Fibroblast of upper back skin (primary cell): ENCODE results near the gene TMEM132C.
A peak's percentile ranks its signal among the peaks of the same experiment; 100 is the strongest.

Experiments used
- DNase-seq: peaks from one replicate; pipeline ENCODE4 v3.0.0-alpha.2; 2013

The TMEM132C gene

GRCh38 chr12:128288896-128289295, 21.9 kb downstream of the TMEM132C start:
- DNase-seq = no peak

GRCh38 chr12:128290938-128291337, 24.0 kb downstream of the TMEM132C start:
- no peak for DNase-seq

GRCh38 chr12:128298091-128298748, 31.2 kb downstream of the TMEM132C start:
- no peak for DNase-seq

- no peak for DNase-seq
Observed at GRCh38 chr12:128305336-128305892, 38.4 kb downstream of the TMEM132C start.

GRCh38 chr12:128307791-128308190, 40.8 kb downstream of the TMEM132C start:
- no peak for DNase-seq

GRCh38 chr12:128312661-128313060, 45.7 kb downstream of the TMEM132C start:
- DNase-seq = no peak

GRCh38 chr12:128313931-128314330, 47.0 kb downstream of the TMEM132C start:
- DNase-seq = no peak

- no peak for DNase-seq
Observed at GRCh38 chr12:128314611-128315010, 47.6 kb downstream of the TMEM132C start.

- no peak for DNase-seq
Observed at GRCh38 chr12:128316078-128316477, 49.1 kb downstream of the TMEM132C start.

- DNase-seq = no peak
Observed at GRCh38 chr12:128316973-128317526, 50.1 kb downstream of the TMEM132C start.

GRCh38 chr12:128318341-128318740, 51.4 kb downstream of the TMEM132C start:
- no peak for DNase-seq

- DNase-seq = no peak
Observed at GRCh38 chr12:128318946-128319345, 52.0 kb downstream of the TMEM132C start.

- DNase-seq = no peak
Observed at GRCh38 chr12:128322341-128322740, 55.4 kb downstream of the TMEM132C start.

GRCh38 chr12:128323145-128323920, 56.4 kb downstream of the TMEM132C start:
- no peak for DNase-seq

GRCh38 chr12:128325646-128326045, 58.7 kb downstream of the TMEM132C start:
- DNase-seq = no peak

- no peak for DNase-seq
Observed at GRCh38 chr12:128326406-128326805, 59.4 kb downstream of the TMEM132C start.

- DNase-seq = no peak
Observed at GRCh38 chr12:128328961-128329360, 62.0 kb downstream of the TMEM132C start.

- no peak for DNase-seq
Observed at GRCh38 chr12:128336204-128337070, 69.5 kb downstream of the TMEM132C start.

GRCh38 chr12:128337071-128337345, 70.0 kb downstream of the TMEM132C start:
- DNase-seq = no peak

GRCh38 chr12:128337431-128338170, 70.6 kb downstream of the TMEM132C start:
- DNase-seq = no peak

GRCh38 chr12:128338386-128339125, 71.6 kb downstream of the TMEM132C start:
- no peak for DNase-seq

GRCh38 chr12:128339126-128339520, 72.2 kb downstream of the TMEM132C start:
- DNase-seq = peak; percentile 1
